T-helper 17 cell (primary cell): ENCODE results near the gene LBR. TPM values are rescaled to one million over a fixed set of nuclear protein-coding genes. Genes with fewer than 3 reads are reported as not detected.

Source experiments
- ATAC-seq: fragments of 150-1000 bp; cut with Tn5 transposase; 2 replicates; pipeline ENCODE4 v1.10.0; 2021; ENCODE audit warnings: mild to moderate bottlenecking, moderate library complexity
- DNase-seq, 3 donors: peaks; one replicate each; pipeline versions ENCODE4 v3.0.0 to v3.0.0-alpha.2; 2020 to 2021
- H3K9me3 ChIP-seq: one replicate; pipeline ENCODE4 v1.7.0; 2013; ENCODE audit warnings: low read length, mild to moderate bottlenecking; ENCODE audit not compliant: control insufficient read depth, poor library complexity, severe bottlenecking
- H3K27ac Mint-ChIP-seq: one replicate; pipeline ENCODE4 v1.8.0; 2022; ENCODE audit warnings: mild to moderate bottlenecking, moderate library complexity, mixed read lengths
- H3K27me3 Mint-ChIP-seq: one replicate; pipeline ENCODE4 v1.8.0; 2022; ENCODE audit warnings: mixed read lengths
- H3K36me3 Mint-ChIP-seq: one replicate; pipeline ENCODE4 v1.8.0; 2022; ENCODE audit warnings: low read depth, mixed read lengths
- H3K4me1 Mint-ChIP-seq: one replicate; pipeline ENCODE4 v1.8.0; 2022; ENCODE audit warnings: mild to moderate bottlenecking, mixed read lengths
- H3K4me3 Mint-ChIP-seq: one replicate; pipeline ENCODE4 v1.8.0; 2022; ENCODE audit warnings: mild to moderate bottlenecking, moderate library complexity, mixed read lengths
- total RNA-seq, 4 donors: library from RNA in 2 of 4; stranded (reverse) in 2 of 4; gene quantifications; one replicate each; pipeline ENCODE4 v1.2.3 and lab custom pipeline; 2022 to 2026

The LBR gene
- total RNA-seq, 2 donors from 2014 or later = 116 to 121 TPM

GRCh38 chr1:225469051-225469450 is 41.2 kb upstream of the LBR start:
- no peaks in the 10 kb centered on the region for H3K9me3 ChIP-seq
- Mint-ChIP-seq H3K4me3 (peak overlapping the region; percentile 93), H3K4me1 (peaks cover 44% of the 10 kb centered on the region), H3K27me3 (no peaks in the 10 kb centered on the region), H3K27ac (peak overlapping the region; percentile 97), H3K36me3 (no peaks in the 10 kb centered on the region)
- no peak for ATAC-seq
- DNase-seq = no peak

- no peaks in the 10 kb centered on the region for H3K9me3 ChIP-seq
- no peak for ATAC-seq
- H3K27me3 Mint-ChIP-seq = no peaks in the 10 kb centered on the region
- H3K36me3 Mint-ChIP-seq = no peaks in the 10 kb centered on the region
- H3K4me3 Mint-ChIP-seq = peak overlapping the region; percentile 93
- peak overlapping the region; percentile 97 for H3K27ac Mint-ChIP-seq
- DNase-seq = no peak
- H3K4me1 Mint-ChIP-seq = peaks cover 42% of the 10 kb centered on the region
Measured at GRCh38 chr1:225468270-225469020, 40.6 kb upstream of the LBR start.

GRCh38 chr1:225467193-225468020 is 39.6 kb upstream of the LBR start:
- Mint-ChIP-seq H3K36me3 (no peaks in the 10 kb centered on the region), H3K4me1 (peaks cover 42% of the 10 kb centered on the region), H3K27me3 (no peaks in the 10 kb centered on the region), H3K27ac (peak overlapping the region; percentile 97), H3K4me3 (peak overlapping the region; percentile 93)
- no peaks in the 10 kb centered on the region for H3K9me3 ChIP-seq
- peak; percentile 90 for ATAC-seq
- peak; percentile 63 to 68 (median 67) for DNase-seq

GRCh38 chr1:225466848-225467192 is 39.0 kb upstream of the LBR start:
- no peaks in the 10 kb centered on the region for H3K9me3 ChIP-seq
- Mint-ChIP-seq H3K4me3 (peak overlapping the region; percentile 93), H3K4me1 (peaks cover 44% of the 10 kb centered on the region), H3K27me3 (no peaks in the 10 kb centered on the region), H3K27ac (peak overlapping the region; percentile 97), H3K36me3 (no peaks in the 10 kb centered on the region)
- no peak for ATAC-seq
- DNase-seq = no peak

GRCh38 chr1:225465793-225466517 is 38.1 kb upstream of the LBR start:
- H3K9me3 ChIP-seq = no peaks in the 10 kb centered on the region
- no peak for DNase-seq
- peak overlapping the region; percentile 68 for H3K4me3 Mint-ChIP-seq
- peaks cover 44% of the 10 kb centered on the region for H3K4me1 Mint-ChIP-seq
- no peak for ATAC-seq
- H3K36me3 Mint-ChIP-seq = no peaks in the 10 kb centered on the region
- H3K27ac Mint-ChIP-seq = peak overlapping the region; percentile 97
- H3K27me3 Mint-ChIP-seq = no peaks in the 10 kb centered on the region

GRCh38 chr1:225464851-225465792 is 37.3 kb upstream of the LBR start:
- H3K4me3 Mint-ChIP-seq = peak overlapping the region; percentile 43

GRCh38 chr1:225462714-225463574 is 35.1 kb upstream of the LBR start:
- Mint-ChIP-seq H3K36me3 (no peaks in the 10 kb centered on the region), H3K27me3 (no peaks in the 10 kb centered on the region), H3K4me1 (peaks cover 33% of the 10 kb centered on the region), H3K27ac (no peak overlapping the region), H3K4me3 (no peak overlapping the region)
- ATAC-seq (no peak), DNase-seq (no peak)
- H3K9me3 ChIP-seq = no peaks in the 10 kb centered on the region

More at GRCh38 chr1:225464851-225465792, 37.3 kb upstream of the LBR start:
- no peaks in the 10 kb centered on the region for H3K9me3 ChIP-seq
- no peaks in the 10 kb centered on the region for H3K27me3 Mint-ChIP-seq
- no peaks in the 10 kb centered on the region for H3K36me3 Mint-ChIP-seq
- DNase-seq = no peak
- peak overlapping the region; percentile 97 for H3K27ac Mint-ChIP-seq
- peaks cover 47% of the 10 kb centered on the region for H3K4me1 Mint-ChIP-seq
- no peak for ATAC-seq

- Mint-ChIP-seq H3K4me1 (peaks cover 33% of the 10 kb centered on the region), H3K27me3 (no peaks in the 10 kb centered on the region), H3K4me3 (no peak overlapping the region), H3K27ac (no peak overlapping the region), H3K36me3 (no peaks in the 10 kb centered on the region)
- no peaks in the 10 kb centered on the region for H3K9me3 ChIP-seq
- no peak for ATAC-seq
- DNase-seq = no peak
Measured at GRCh38 chr1:225462429-225462713, 34.5 kb upstream of the LBR start.

GRCh38 chr1:225461533-225462428 is 33.9 kb upstream of the LBR start:
- H3K4me3 Mint-ChIP-seq = no peak overlapping the region
- DNase-seq = no peak
- no peak for ATAC-seq
- no peaks in the 10 kb centered on the region for H3K36me3 Mint-ChIP-seq
- no peaks in the 10 kb centered on the region for H3K27me3 Mint-ChIP-seq
- no peaks in the 10 kb centered on the region for H3K9me3 ChIP-seq
- H3K27ac Mint-ChIP-seq = no peak overlapping the region
- peaks cover 30% of the 10 kb centered on the region for H3K4me1 Mint-ChIP-seq

- H3K9me3 ChIP-seq = no peaks in the 10 kb centered on the region
- H3K36me3 Mint-ChIP-seq = no peaks in the 10 kb centered on the region
- H3K4me1 Mint-ChIP-seq = peaks cover 23% of the 10 kb centered on the region
- no peak overlapping the region for H3K4me3 Mint-ChIP-seq
- DNase-seq = no peak
- H3K27me3 Mint-ChIP-seq = no peaks in the 10 kb centered on the region
- peak overlapping the region; percentile 39 for H3K27ac Mint-ChIP-seq
- peak; percentile 61 for ATAC-seq
Measured at GRCh38 chr1:225460737-225461532, 33.1 kb upstream of the LBR start.
